Ovary (tissue), 10 donors: ENCODE results near the gene KATNB1. TPM values are rescaled to one million over a fixed set of nuclear protein-coding genes. Genes with fewer than 3 reads are reported as not detected.
A peak's percentile ranks its signal among the peaks of the same experiment; 100 is the strongest.

ENCODE experiments used
- DNase-seq, 5 donors: peaks; one replicate each; pipeline ENCODE4 v3.0.0-alpha.2; 2019 to 2020
- H3K27ac ChIP-seq, 2 donors: fragments of 200-600 bp; one replicate each; pipeline versions ENCODE4 v1.5.1 to v1.8.0; 2019 to 2022
- H3K27me3 ChIP-seq: fragments of 200-600 bp; one replicate; pipeline ENCODE4 v1.8.0; 2022
- H3K36me3 ChIP-seq: fragments of 200-600 bp; sonication (generic); one replicate; pipeline ENCODE4 v1.5.1; 2019
- H3K4me1 ChIP-seq: one replicate; pipeline ENCODE4 v1.8.1; 2013; ENCODE audit warnings: mild to moderate bottlenecking, moderate library complexity; ENCODE audit not compliant: insufficient read depth
- H3K4me3 ChIP-seq: fragments of 200-600 bp; sonication (generic); one replicate; pipeline ENCODE4 v1.5.1; 2017
- H3K9me3 ChIP-seq, 2 donors: fragments of 200-600 bp in 1 of 2; sonication (generic) in 1 of 2; one replicate each; pipeline versions ENCODE4 v1.5.1 to v1.8.1; 2013 to 2019; ENCODE audit warnings: mild to moderate bottlenecking in 1 of 2, moderate library complexity in 1 of 2
- CTCF ChIP-seq, 3 donors: fragments of 450-650 bp in 2 of 3; fragments of 200-600 bp in 1 of 3; IDR thresholded peaks; one replicate each; pipeline versions ENCODE4 v1.5.1 to v1.8.0; 2016 to 2022; ENCODE audit warnings: antibody characterized with exemption in 3 of 3, mild to moderate bottlenecking in 1 of 3
- EP300 ChIP-seq: sonication (generic); formaldehyde crosslinking; IDR thresholded peaks from one replicate; pipeline ENCODE4 v1.6.1; 2017; ENCODE audit warnings: antibody characterized with exemption
- POLR2A ChIP-seq: fragments of 450-650 bp; IDR thresholded peaks from one replicate; pipeline ENCODE4 v1.6.1; 2017; ENCODE audit warnings: antibody characterized with exemption, mild to moderate bottlenecking, moderate library complexity
- WGBS, 3 donors: extraction: QIAGEN DNeasy Blood & Tissue Kit in 1 of 3; methylation state at CpG; one replicate each; pipeline versions ENCODE4 v1.1.5 to v1.1.7; 2013 to 2017; 5-methylcytosine and 5-hydroxymethylcytosine counted together
- intact Hi-C, 4 donors: fragments of 100-400 bp; cut with DNase I; formaldehyde crosslinking; loops; one replicate each; pipeline versions ENCODE4 v1.11.0 to v1.15.1; 2022 to 2023
- long read RNA-seq, 3 donors: library from polyadenylated mRNA in 2 of 3; unstranded in 2 of 3; transcript quantifications; one replicate each; pipeline ENCODE4 v2.0.0 and lab custom pipeline, GENCODE V29; 2021 to 2026
- polyA plus RNA-seq, 2 donors: library from polyadenylated mRNA; stranded (reverse); fragments of 200-250 nt in 1 of 2; fragments of 350-450 nt in 1 of 2; fragmentation: Illumina TruSeq in 1 of 2; extraction: RNeasy Lipid Tissue Mini Kit (QIAGEN cat#74804) in 1 of 2; gene quantifications; one replicate each; pipeline ENCODE4 v1.2.3, GENCODE V29; 2013 to 2014
- total RNA-seq, 7 donors: library from RNA; depleted of rRNA in 2 of 7; stranded (reverse); fragments of >200 nt in 2 of 7; fragmentation: NEBNext Ultra II Directional in 3 of 7; extraction: Animal tissue kit (Norgen Biotek cat#: 25700) in 3 of 7; gene quantifications; one replicate each; pipeline versions ENCODE4 v1.1.0 to v1.2.4, GENCODE V29; 2016 to 2023
- donor health status: DM: no; HTN: no; CAD: no; lungs with moderate emphysema.
- donor health status: DM: no; HTN: no; CAD: no.
- donor health status: Bipolar disorder and iron deficiency.
- donor health status: DM: yes; HTN: yes; CAD: no.
- donor health status: DM: no; HTN: no; CAD: no.
- donor health status: DM: yes; HTN: yes; CAD: no.

KATNB1 gene
- 10 to 100 TPM in 5 of 7 donors, 1 to 10 TPM in 2; 7.7 to 20.2 (median 14.9) TPM for total RNA-seq
- 10 to 100 TPM in 1 of 2 donors, 1 to 10 TPM in 1; 3.4 to 11.0 TPM for polyA plus RNA-seq
- long read RNA-seq, donor 1, transcript KATNB1-201 (20 exons, 2,664 nt) = major isoform, 36 of 71 reads
- long read RNA-seq, donor 1, partial matches to known transcripts = 21 of 71 reads
- long read RNA-seq, donor 1, other reads (novel, unspliced or antisense) = 14 of 71 reads
- long read RNA-seq, donor 2, partial matches to known transcripts = 0 of 4 reads
- long read RNA-seq, donor 2, other reads (novel, unspliced or antisense) = 0 of 4 reads
- long read RNA-seq, donor 3, transcript KATNB1-201 (20 exons, 2,664 nt) = major isoform, 23 of 65 reads
- long read RNA-seq, donor 3, partial matches to known transcripts = 17 of 65 reads
- long read RNA-seq, donor 3, other reads (novel, unspliced or antisense) = 25 of 65 reads

- H3K27me3 ChIP-seq = no peaks in the 10 kb centered on the region
- H3K9me3 ChIP-seq = no peaks in the 10 kb centered on the region
- peak within 1 kb of the TSS; percentile 89 for H3K4me3 ChIP-seq
- DNase-seq = no peak
- no peak for TF ChIP-seq CTCF (IDR thresholded peaks at IDR 0.05)
- no peaks in the 10 kb centered on the region for H3K36me3 ChIP-seq
- 1% methylated on average over 35 of the region's 35 CpGs for WGBS, 3 donors
- peak within 1 kb of the TSS in 1 of 2 donors; percentile 74 for H3K27ac ChIP-seq
- peaks cover 2% of the 10 kb centered on the region for H3K4me1 ChIP-seq
- intact Hi-C loops = loop anchor here in 1 of 4 donors (10.0 kb wide), 1 partner anchor 801 kb away; the partner anchor contains the start of gene HERPUD1
Measured at GRCh38 chr16:57735755-57736418, at the start of gene KATNB1. Gene KATNB1, plus strand, starts transcription at chr16:57735770. Its CDS starts 1,474 bp downstream, at chr16:57737244.

GRCh38 chr16:57686577-57686976, 49.0 kb upstream of the KATNB1 start:
- intact Hi-C loops = no loop called here
- DNase-seq = no peak
- Histone ChIP-seq H3K27ac (no peak overlapping the region), H3K4me3 (no peak overlapping the region), H3K4me1 (no peaks in the 10 kb centered on the region), H3K36me3 (no peaks in the 10 kb centered on the region), H3K27me3 (no peaks in the 10 kb centered on the region), H3K9me3 (no peaks in the 10 kb centered on the region)
- TF ChIP-seq CTCF (IDR thresholded peaks at IDR 0.05) = no peak
- TF ChIP-seq EP300 = no peak
- 39 to 95% (median 68%) methylated on average over 4 of the region's 4 CpGs for WGBS, 3 donors

- Histone ChIP-seq H3K27me3 (no peaks in the 10 kb centered on the region), H3K36me3 (no peaks in the 10 kb centered on the region), H3K4me1 (no peaks in the 10 kb centered on the region), H3K9me3 (no peaks in the 10 kb centered on the region), H3K27ac (no peak overlapping the region), H3K4me3 (no peak overlapping the region)
- intact Hi-C loops = no loop called here
- 87 to 92% (median 91%) methylated on average over 3 of the region's 3 CpGs for WGBS, 3 donors
- TF ChIP-seq POLR2A (no peak), EP300 (no peak), CTCF (IDR thresholded peaks at IDR 0.05) (no peak)
- no peak for DNase-seq
Measured at GRCh38 chr16:57687363-57687929, 48.1 kb upstream of the KATNB1 start.

- DNase-seq = no peak
- WGBS, 3 donors = 52 to 56% (median 54%) methylated on average over 4 of the region's 4 CpGs
- H3K4me3 ChIP-seq = no peak overlapping the region
- intact Hi-C loops = no loop called here
- H3K9me3 ChIP-seq = no peaks in the 10 kb centered on the region
- no peaks in the 10 kb centered on the region for H3K4me1 ChIP-seq
- no peak for TF ChIP-seq CTCF (IDR thresholded peaks at IDR 0.05)
- no peaks in the 10 kb centered on the region for H3K27me3 ChIP-seq
- no peak overlapping the region for H3K27ac ChIP-seq
- no peaks in the 10 kb centered on the region for H3K36me3 ChIP-seq
Measured at GRCh38 chr16:57688487-57688986, 47.0 kb upstream of the KATNB1 start.
